CD14-positive monocyte (primary cell): ENCODE data around the gene MRS2. TPM values are rescaled to one million over a fixed set of nuclear protein-coding genes. Genes with fewer than 3 reads are reported as not detected.

ENCODE experiments used
- DNase-seq, 3 donors: peaks; one replicate each; pipeline ENCODE4 v3.0.0-alpha.2; 2011 to 2022
- H2AFZ ChIP-seq: 2 replicates; pipeline ENCODE4 v1.6.0; 2012; ENCODE audit warnings: mild to moderate bottlenecking, low read depth, low read length, inconsistent platforms; ENCODE audit not compliant: insufficient read depth, poor library complexity, severe bottlenecking
- H3K27ac ChIP-seq, 2 donors: 1 replicate in 1 of 2; 2 replicates in 1 of 2; pipeline ENCODE4 v1.5.1; 2012 to 2013; ENCODE audit warnings: low read length in 2 of 2, control low read depth in 1 of 2, inconsistent platforms in 1 of 2, low read depth in 1 of 2, mild to moderate bottlenecking in 1 of 2
- H3K27me3 ChIP-seq, 2 donors: one replicate each; pipeline versions ENCODE4 v1.6.0 to v1.6.1; 2011 to 2013; ENCODE audit warnings: low read length in 2 of 2; ENCODE audit not compliant: control insufficient read depth in 2 of 2, insufficient read depth in 2 of 2
- H3K36me3 ChIP-seq, 2 donors: replicated peaks in 1 of 2; 1 replicate in 1 of 2; 2 replicates in 1 of 2; pipeline versions ENCODE4 v1.5.1 to v1.6.1; 2012 to 2013; ENCODE audit warnings: low read length in 2 of 2, control low read depth in 1 of 2, inconsistent platforms in 1 of 2, mild to moderate bottlenecking in 1 of 2; ENCODE audit not compliant: insufficient read depth in 2 of 2, control insufficient read depth in 1 of 2
- H3K4me1 ChIP-seq, 2 donors: 1 replicate in 1 of 2; 2 replicates in 1 of 2; pipeline versions ENCODE4 v1.5.1 to v1.6.1; 2012 to 2013; ENCODE audit warnings: low read length in 2 of 2, control low read depth in 1 of 2, inconsistent platforms in 1 of 2, mild to moderate bottlenecking in 1 of 2, moderate library complexity in 1 of 2; ENCODE audit not compliant: insufficient read depth in 2 of 2, control insufficient read depth in 1 of 2
- H3K4me2 ChIP-seq: replicated peaks from 2 replicates; pipeline ENCODE3; 2012; ENCODE audit warnings: low read length, moderate library complexity, mild to moderate bottlenecking; ENCODE audit not compliant: poor library complexity, severe bottlenecking; ENCODE audit errors: extremely low read depth
- H3K4me3 ChIP-seq, 3 experiments: fragments of 200-600 bp in 1 of 3; sonication (generic) in 1 of 3; replicated peaks in 1 of 3; 1 replicate in 2 of 3; 2 replicates in 1 of 3; pipeline ENCODE4 v1.5.1; 2011 to 2013; ENCODE audit warnings: low read length in 3 of 3, mild to moderate bottlenecking in 3 of 3, control low read depth in 2 of 3, low read depth in 2 of 3, inconsistent platforms in 1 of 3, moderate library complexity in 1 of 3
- H3K79me2 ChIP-seq: 2 replicates; pipeline ENCODE4 v1.6.0; 2012; ENCODE audit warnings: mild to moderate bottlenecking, control low read depth, inconsistent platforms, low read length, moderate library complexity; ENCODE audit not compliant: insufficient read depth
- H3K9ac ChIP-seq: 2 replicates; pipeline ENCODE4 v1.6.0; 2017; ENCODE audit warnings: low read length, mild to moderate bottlenecking; ENCODE audit not compliant: insufficient read depth, poor library complexity, severe bottlenecking
- H3K9me3 ChIP-seq, 2 donors: replicated peaks in 1 of 2; 1 replicate in 1 of 2; 2 replicates in 1 of 2; pipeline versions ENCODE4 v1.5.1 to v1.6.1; 2012 to 2013; ENCODE audit warnings: low read length in 2 of 2, control low read depth in 1 of 2; ENCODE audit not compliant: control insufficient read depth in 1 of 2, insufficient read depth in 1 of 2
- H4K20me1 ChIP-seq: 2 replicates; pipeline ENCODE4 v1.6.0; 2012; ENCODE audit warnings: mild to moderate bottlenecking, low read length, control low read depth, moderate library complexity; ENCODE audit not compliant: insufficient read depth
- H3K27ac Mint-ChIP-seq, 7 donors: one replicate each; pipeline ENCODE4 v1.8.0; 2020; ENCODE audit warnings: mild to moderate bottlenecking in 7 of 7, mixed read lengths in 7 of 7, moderate library complexity in 6 of 7, inconsistent platforms in 2 of 7
- H3K27me3 Mint-ChIP-seq, 3 donors: one replicate each; pipeline ENCODE4 v1.8.0; 2021 to 2022; ENCODE audit warnings: low read depth in 3 of 3, mild to moderate bottlenecking in 3 of 3, mixed read lengths in 3 of 3, moderate library complexity in 3 of 3, inconsistent platforms in 1 of 3
- H3K36me3 Mint-ChIP-seq, 2 donors: one replicate each; pipeline ENCODE4 v1.8.0; 2020; ENCODE audit warnings: mixed read lengths in 2 of 2, inconsistent platforms in 1 of 2, mild to moderate bottlenecking in 1 of 2
- H3K4me1 Mint-ChIP-seq: one replicate; pipeline ENCODE4 v1.8.0; 2020; ENCODE audit warnings: mild to moderate bottlenecking, mixed read lengths
- H3K4me3 Mint-ChIP-seq, 2 donors: one replicate each; pipeline ENCODE4 v1.8.0; 2020; ENCODE audit warnings: mild to moderate bottlenecking in 2 of 2, mixed read lengths in 2 of 2, moderate library complexity in 1 of 2
- H3K9me3 Mint-ChIP-seq, 7 donors: one replicate each; pipeline ENCODE4 v1.8.0; 2020 to 2022; ENCODE audit warnings: mixed read lengths in 7 of 7, mild to moderate bottlenecking in 6 of 7, moderate library complexity in 6 of 7, inconsistent platforms in 2 of 7
- WGBS: methylation state at CpG from one replicate; pipeline ENCODE4 v1.1.5; 2013; ENCODE audit warnings: missing lambda C conversion rate; ENCODE audit not compliant: insufficient coverage; 5-methylcytosine and 5-hydroxymethylcytosine counted together
- intact Hi-C, 2 donors: fragments of 100-400 bp; cut with micrococcal nuclease; formaldehyde crosslinking; loops; one replicate each; pipeline versions ENCODE4 v1.15.0 to v1.15.1; 2023
- polyA plus RNA-seq, 3 donors: library from polyadenylated mRNA; depleted of rRNA in 1 of 3; unstranded in 2 of 3; stranded (reverse) in 1 of 3; fragments of 300-500 nt in 2 of 3; fragments of >200 nt in 1 of 3; fragmentation: Illumina TruSeq in 2 of 3; gene quantifications; 1 replicate in 2 of 3; 2 replicates in 1 of 3; pipeline ENCODE4 v1.2.3, GENCODE V29; 2012 to 2021
- TF ChIP-seq, protein P1 (sequence below): fragments of 200-600 bp; IDR thresholded peaks from one replicate; pipeline ENCODE4 v1.8.0; 2022; ENCODE audit warnings: antibody characterized with exemption, mild to moderate bottlenecking

MRS2 gene
- polyA plus RNA-seq, 3 donors: 8.6 to 21.0 (median 19.3) TPM

DNA sequence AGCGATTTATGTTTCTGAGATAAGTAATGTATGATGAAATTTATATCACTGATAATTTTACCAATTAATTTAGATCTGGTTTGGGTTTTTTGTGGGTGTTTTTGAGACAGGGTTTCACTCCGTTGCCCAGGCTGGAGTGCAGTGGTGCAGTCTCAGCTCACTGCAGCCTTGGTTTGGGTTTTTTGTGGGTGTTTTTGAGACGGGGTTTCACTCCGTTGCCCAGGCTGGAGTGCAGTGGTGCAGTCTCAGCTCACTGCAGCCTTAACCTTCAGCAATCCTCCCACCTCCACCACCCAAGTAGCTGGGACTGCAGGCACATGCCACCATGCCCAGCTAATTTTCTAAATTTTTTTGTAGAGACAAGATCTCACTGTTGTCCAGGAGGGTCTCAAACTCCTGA lies 13.0 kb downstream of the MRS2 start:
- Histone ChIP-seq H3K4me3 (no peak overlapping the region), H3K4me1 (no peaks in the 10 kb centered on the region), H4K20me1 (no peaks in the 10 kb centered on the region), H3K27ac (no peak overlapping the region), H2AFZ (no peak overlapping the region), H3K9ac (no peak overlapping the region), H3K36me3 (peaks cover 77 to 99% of the 10 kb centered on the region in 2 donors), H3K79me2 (no peaks in the 10 kb centered on the region), H3K4me2 (no peak overlapping the region), H3K9me3 (no peaks in the 10 kb centered on the region), H3K27me3 (no peaks in the 10 kb centered on the region)
- Mint-ChIP-seq H3K27ac (peak overlapping the region in 1 of 7 donors; percentile 18), H3K9me3 (no peaks in the 10 kb centered on the region), H3K4me3 (no peak overlapping the region), H3K27me3 (no peaks in the 10 kb centered on the region), H3K36me3 (peaks cover 69 to 93% of the 10 kb centered on the region in 2 donors), H3K4me1 (no peaks in the 10 kb centered on the region)
- no CpG with 5 or more reads among the region's 4 CpGs for WGBS
- TF ChIP-seq, protein P1, sequence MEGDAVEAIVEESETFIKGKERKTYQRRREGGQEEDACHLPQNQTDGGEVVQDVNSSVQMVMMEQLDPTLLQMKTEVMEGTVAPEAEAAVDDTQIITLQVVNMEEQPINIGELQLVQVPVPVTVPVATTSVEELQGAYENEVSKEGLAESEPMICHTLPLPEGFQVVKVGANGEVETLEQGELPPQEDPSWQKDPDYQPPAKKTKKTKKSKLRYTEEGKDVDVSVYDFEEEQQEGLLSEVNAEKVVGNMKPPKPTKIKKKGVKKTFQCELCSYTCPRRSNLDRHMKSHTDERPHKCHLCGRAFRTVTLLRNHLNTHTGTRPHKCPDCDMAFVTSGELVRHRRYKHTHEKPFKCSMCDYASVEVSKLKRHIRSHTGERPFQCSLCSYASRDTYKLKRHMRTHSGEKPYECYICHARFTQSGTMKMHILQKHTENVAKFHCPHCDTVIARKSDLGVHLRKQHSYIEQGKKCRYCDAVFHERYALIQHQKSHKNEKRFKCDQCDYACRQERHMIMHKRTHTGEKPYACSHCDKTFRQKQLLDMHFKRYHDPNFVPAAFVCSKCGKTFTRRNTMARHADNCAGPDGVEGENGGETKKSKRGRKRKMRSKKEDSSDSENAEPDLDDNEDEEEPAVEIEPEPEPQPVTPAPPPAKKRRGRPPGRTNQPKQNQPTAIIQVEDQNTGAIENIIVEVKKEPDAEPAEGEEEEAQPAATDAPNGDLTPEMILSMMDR: no peak
- DNase-seq: no peak
- intact Hi-C loops: no loop called here

DNA sequence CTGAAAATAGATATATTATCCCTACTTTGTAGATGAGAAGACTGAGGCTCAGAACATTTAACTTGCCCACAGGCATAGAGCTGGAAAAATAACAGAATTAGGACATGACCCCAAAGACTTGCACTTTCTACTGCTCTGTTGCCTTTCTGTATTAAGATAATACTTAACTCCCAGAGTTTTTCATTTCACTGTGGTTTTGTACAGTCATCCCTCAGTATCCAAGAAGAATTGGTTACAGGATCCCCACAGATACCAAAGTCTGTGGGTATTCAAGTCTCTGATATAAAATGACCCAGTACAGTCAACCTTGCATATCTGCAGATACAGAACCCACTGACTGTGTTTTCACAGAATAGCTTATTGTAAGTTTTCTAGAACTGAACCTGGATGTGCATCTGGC lies 16.8 kb downstream of the MRS2 start:
- no peak overlapping the region for H3K4me3 Mint-ChIP-seq
- no peak overlapping the region for H3K27ac Mint-ChIP-seq
- H4K20me1 ChIP-seq: no peaks in the 10 kb centered on the region
- no peak overlapping the region for H3K9ac ChIP-seq
- H3K4me3 ChIP-seq: no peak overlapping the region
- no peak overlapping the region for H3K27ac ChIP-seq
- no peaks in the 10 kb centered on the region for H3K4me1 ChIP-seq
- no peaks in the 10 kb centered on the region for H3K9me3 Mint-ChIP-seq
- H3K79me2 ChIP-seq: no peaks in the 10 kb centered on the region
- intact Hi-C loops: no loop called here
- H2AFZ ChIP-seq: no peak overlapping the region
- no peak for DNase-seq
- TF ChIP-seq, protein P1: no peak
- no peaks in the 10 kb centered on the region for H3K27me3 Mint-ChIP-seq
- no peak overlapping the region for H3K4me2 ChIP-seq
- no peaks in the 10 kb centered on the region for H3K9me3 ChIP-seq
- H3K36me3 ChIP-seq: peaks cover 91 to 100% of the 10 kb centered on the region in 2 donors
- peaks cover 76 to 93% of the 10 kb centered on the region in 2 donors for H3K36me3 Mint-ChIP-seq
- H3K27me3 ChIP-seq: no peaks in the 10 kb centered on the region
- H3K4me1 Mint-ChIP-seq: no peaks in the 10 kb centered on the region
